GM18868 (cell line): ENCODE data around the gene RAD50.
A peak's percentile ranks its signal among the peaks of the same experiment; 100 is the strongest.

Experiments used
- ATAC-seq: cut with Tn5 transposase; IDR thresholded peaks from one replicate; pipeline ENCODE4 v1.9.1; 2021; ENCODE audit warnings: mild to moderate bottlenecking, moderate library complexity; ENCODE audit not compliant: unreplicated experiment

The RAD50 gene

GRCh38 chr5:132673488-132673887 is 116.7 kb downstream of the RAD50 start:
- no peak for ATAC-seq

GRCh38 chr5:132673939-132674630 is 117.3 kb downstream of the RAD50 start, which contains the start of gene IL4:
IL4 (plus strand) TSS chr5:132673989; CDS start chr5:132674051, 62 bp downstream.
- no peak for ATAC-seq

GRCh38 chr5:132674671-132675506 is 118.1 kb downstream of the RAD50 start:
- ATAC-seq, result peak; percentile 85

GRCh38 chr5:132675936-132676689 is 119.3 kb downstream of the RAD50 start:
- ATAC-seq, result no peak

- no peak for ATAC-seq
Measured at GRCh38 chr5:132677191-132677590, 120.4 kb downstream of the RAD50 start.

GRCh38 chr5:132677682-132678400 is 121.1 kb downstream of the RAD50 start:
- ATAC-seq, result no peak

- ATAC-seq, result no peak
Measured at GRCh38 chr5:132678735-132679134, 122.0 kb downstream of the RAD50 start.

GRCh38 chr5:132679166-132679565 is 122.4 kb downstream of the RAD50 start:
- ATAC-seq, result no peak

GRCh38 chr5:132679717-132680380 is 123.1 kb downstream of the RAD50 start:
- ATAC-seq, result no peak

GRCh38 chr5:132680780-132681475 is 124.2 kb downstream of the RAD50 start:
- no peak for ATAC-seq

GRCh38 chr5:132681476-132681831 is 124.7 kb downstream of the RAD50 start:
- no peak for ATAC-seq

- no peak for ATAC-seq
Measured at GRCh38 chr5:132681983-132682382, 125.2 kb downstream of the RAD50 start.

GRCh38 chr5:132684491-132684890 is 127.7 kb downstream of the RAD50 start:
- no peak for ATAC-seq

- ATAC-seq, result peak; percentile 35
Measured at GRCh38 chr5:132684922-132685720, 128.3 kb downstream of the RAD50 start.

- no peak for ATAC-seq
Measured at GRCh38 chr5:132686193-132686592, 129.4 kb downstream of the RAD50 start.

- ATAC-seq, result peak; percentile 29
Measured at GRCh38 chr5:132687995-132688394, 131.2 kb downstream of the RAD50 start.

GRCh38 chr5:132688536-132689339 is 132.0 kb downstream of the RAD50 start:
- no peak for ATAC-seq

- no peak for ATAC-seq
Measured at GRCh38 chr5:132689513-132689912, 132.7 kb downstream of the RAD50 start.
